PC-3 (cell line): Measurements from ENCODE around the gene TXNIP.

Experiments
- CTCF ChIP-seq: fragments of 300-600 bp; sonication (generic); conservative IDR thresholded peaks from 2 replicates; pipeline ENCODE4 v1.5.1; 2017; ENCODE audit warnings: antibody characterized with exemption, low read depth, mild to moderate bottlenecking, low read length
- EZH2 ChIP-seq: fragments of 300-600 bp; sonication (generic); IDR thresholded peaks from one replicate; pipeline ENCODE4 v1.6.1; 2017; ENCODE audit warnings: antibody characterized with exemption, mild to moderate bottlenecking, low read length; ENCODE audit not compliant: unreplicated experiment
- EZH2phosphoT487 ChIP-seq: fragments of 300-600 bp; sonication (generic); IDR thresholded peaks from 2 replicates; pipeline ENCODE4 v1.6.1; 2018; ENCODE audit warnings: mild to moderate bottlenecking, antibody characterized with exemption, low read length, borderline replicate concordance

- TF ChIP-seq EZH2phosphoT487 (no peak), CTCF (no peak), EZH2 (no peak)
Observed at GRCh38 chr1:145946477-145946986, 49.8 kb downstream of the TXNIP start.
